Measurements from ENCODE around the gene SCRN2.

DNA sequence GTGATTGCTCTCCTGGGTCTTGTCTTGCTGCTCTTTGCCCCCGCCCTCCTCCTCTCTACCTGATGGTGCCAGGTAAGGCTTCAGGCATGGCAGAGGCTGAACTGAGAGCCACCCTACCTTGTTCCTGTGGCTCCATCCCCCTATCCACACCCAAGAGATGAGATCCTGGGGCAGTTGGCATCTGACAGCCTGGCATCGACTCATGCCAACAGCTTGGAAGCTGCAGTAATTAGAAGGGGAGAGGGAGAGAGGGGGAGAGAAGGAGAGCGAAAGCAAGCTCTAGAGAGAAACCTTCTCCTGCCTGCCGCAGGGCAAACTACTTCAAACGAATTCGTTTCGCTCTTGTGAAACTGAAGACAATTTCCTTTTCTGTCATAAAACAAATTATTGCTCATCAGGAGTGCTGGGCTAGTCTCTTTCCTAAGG, 23.7 kb upstream of the SCRN2 start:
- TF ChIP-seq, protein P1, sequence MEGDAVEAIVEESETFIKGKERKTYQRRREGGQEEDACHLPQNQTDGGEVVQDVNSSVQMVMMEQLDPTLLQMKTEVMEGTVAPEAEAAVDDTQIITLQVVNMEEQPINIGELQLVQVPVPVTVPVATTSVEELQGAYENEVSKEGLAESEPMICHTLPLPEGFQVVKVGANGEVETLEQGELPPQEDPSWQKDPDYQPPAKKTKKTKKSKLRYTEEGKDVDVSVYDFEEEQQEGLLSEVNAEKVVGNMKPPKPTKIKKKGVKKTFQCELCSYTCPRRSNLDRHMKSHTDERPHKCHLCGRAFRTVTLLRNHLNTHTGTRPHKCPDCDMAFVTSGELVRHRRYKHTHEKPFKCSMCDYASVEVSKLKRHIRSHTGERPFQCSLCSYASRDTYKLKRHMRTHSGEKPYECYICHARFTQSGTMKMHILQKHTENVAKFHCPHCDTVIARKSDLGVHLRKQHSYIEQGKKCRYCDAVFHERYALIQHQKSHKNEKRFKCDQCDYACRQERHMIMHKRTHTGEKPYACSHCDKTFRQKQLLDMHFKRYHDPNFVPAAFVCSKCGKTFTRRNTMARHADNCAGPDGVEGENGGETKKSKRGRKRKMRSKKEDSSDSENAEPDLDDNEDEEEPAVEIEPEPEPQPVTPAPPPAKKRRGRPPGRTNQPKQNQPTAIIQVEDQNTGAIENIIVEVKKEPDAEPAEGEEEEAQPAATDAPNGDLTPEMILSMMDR (IDR thresholded peaks at IDR 0.05): no peak
- TF ChIP-seq EZH2phosphoT487 (IDR thresholded peaks at IDR 0.05): no peak
